Heart right ventricle (tissue), 16 donors: Measurements from ENCODE around the gene ACOX3. TPM values are rescaled to one million over a fixed set of nuclear protein-coding genes. Genes with fewer than 3 reads are reported as not detected.

Experiments used
- ATAC-seq, 8 donors: fragments of 200-7000 bp; cut with Tn5 transposase; one replicate each; pipeline ENCODE4 v1.9.1; 2020; ENCODE audit warnings: mild to moderate bottlenecking in 8 of 8, moderate library complexity in 8 of 8, moderate number of reproducible peaks in 1 of 8
- DNase-seq, 2 donors: peaks; one replicate each; pipeline ENCODE4 v3.0.0-alpha.2; 2020
- H3K27ac ChIP-seq, 10 donors: fragments of 200-600 bp; sonication (generic) in 2 of 10; one replicate each; pipeline versions ENCODE4 v1.5.0 to v1.8.0; 2020 to 2022; ENCODE audit warnings: mild to moderate bottlenecking in 3 of 10
- H3K27me3 ChIP-seq, 7 donors: fragments of 200-600 bp; one replicate each; pipeline ENCODE4 v1.8.0; 2021 to 2022; ENCODE audit warnings: mild to moderate bottlenecking in 2 of 7
- H3K36me3 ChIP-seq, 9 donors: fragments of 200-600 bp; sonication (generic) in 1 of 9; one replicate each; pipeline versions ENCODE4 v1.5.0 to v1.8.0; 2020 to 2022; ENCODE audit warnings: mild to moderate bottlenecking in 2 of 9
- H3K4me1 ChIP-seq, 9 donors: fragments of 200-600 bp; sonication (generic) in 1 of 9; one replicate each; pipeline versions ENCODE4 v1.5.0 to v1.8.0; 2020 to 2022; ENCODE audit warnings: mild to moderate bottlenecking in 4 of 9
- H3K4me3 ChIP-seq, 10 donors: fragments of 200-600 bp; sonication (generic) in 2 of 10; one replicate each; pipeline versions ENCODE4 v1.5.0 to v1.8.0; 2020 to 2022; ENCODE audit warnings: mild to moderate bottlenecking in 7 of 10, moderate library complexity in 2 of 10
- H3K9me3 ChIP-seq, 11 donors: fragments of 200-600 bp in 10 of 11; sonication (generic) in 2 of 11; one replicate each; pipeline versions ENCODE4 v1.5.0 to v1.8.0; 2013 to 2022; ENCODE audit warnings: mild to moderate bottlenecking in 2 of 11, control low read depth in 1 of 11, moderate library complexity in 1 of 11
- WGBS, 2 donors: extraction: QIAGEN DNeasy Blood & Tissue Kit; methylation state at CpG; one replicate each; pipeline ENCODE4 v1.1.7; 2013; ENCODE audit warnings: inconsistent platforms in 1 of 2; 5-methylcytosine and 5-hydroxymethylcytosine counted together
- intact Hi-C, 10 donors: fragments of 100-400 bp; cut with DNase I; formaldehyde crosslinking; loops; one replicate each; pipeline versions ENCODE4 v1.11.1 to v1.14.2; 2022
- polyA plus RNA-seq, 2 donors: library from polyadenylated mRNA; stranded (reverse); fragments of 200-250 nt; gene quantifications; one replicate each; pipeline ENCODE4 v1.2.3, GENCODE V29; 2013
- total RNA-seq, 10 donors: library from RNA; stranded (reverse); fragmentation: NEBNext Ultra II Directional in 3 of 10; extraction: Animal tissue kit (Norgen Biotek cat#: 25700) in 3 of 10; gene quantifications; one replicate each; pipeline versions ENCODE4 v1.2.1 to v1.2.4, GENCODE V29; 2021 to 2023
- TF ChIP-seq, protein P1 (sequence below), 9 donors: fragments of 200-600 bp; sonication (generic) in 2 of 9; IDR thresholded peaks; one replicate each; pipeline versions ENCODE4 v1.5.0 to v1.8.0; 2021 to 2022; ENCODE audit warnings: antibody characterized with exemption in 9 of 9, mild to moderate bottlenecking in 5 of 9, moderate library complexity in 1 of 9
- donor health status: Arrhythmogenic right ventricular cardiomyopathy.
- donor health status: ischemic (EF 13 %, LVEDD 7.1; RV severe dilation, severe dysfunction).
- donor health status: healthy with polysubstance abuse.
- donor health status: DM: no; HTN: yes; CAD: no.
- donor health status: DM: no; HTN: no; CAD: no.
- donor health status: ischemic (EF 25% LVEDD 6.9; RV normal size, moderate dysfunction).
- donor health status: ischemic (EF 25% LVEDD 5.7; RV mildly dilated, moderate dysfunction).
- donor health status: healthy.
- donor health status: DM: yes; HTN: yes; CAD: no.
- donor health status: Ischemic cardiomyopathy.
- donor health status: ischemic (EF 35%, LVEDD 5.7; RV mildly dilated, moderate dysfunction).
- donor health status: nonischemic (EF 11% LVEDD 7.7; RV severe dilation, severe dysfunction).
- donor health status: DM: yes; HTN: yes; CAD: no.
- donor health status: PGD.
- donor health status: ischemic (EF 29% LVEDD 5.4; RV normal size, mild dysfunction).
- donor health status: nonischemic (EF 23%, LVEDD 6.1; RV moderate dilation, normal function).

Gene ACOX3
- total and polyA plus RNA-seq, 12 donors: 17.9 to 28.9 (median 25.4) TPM

DNA sequence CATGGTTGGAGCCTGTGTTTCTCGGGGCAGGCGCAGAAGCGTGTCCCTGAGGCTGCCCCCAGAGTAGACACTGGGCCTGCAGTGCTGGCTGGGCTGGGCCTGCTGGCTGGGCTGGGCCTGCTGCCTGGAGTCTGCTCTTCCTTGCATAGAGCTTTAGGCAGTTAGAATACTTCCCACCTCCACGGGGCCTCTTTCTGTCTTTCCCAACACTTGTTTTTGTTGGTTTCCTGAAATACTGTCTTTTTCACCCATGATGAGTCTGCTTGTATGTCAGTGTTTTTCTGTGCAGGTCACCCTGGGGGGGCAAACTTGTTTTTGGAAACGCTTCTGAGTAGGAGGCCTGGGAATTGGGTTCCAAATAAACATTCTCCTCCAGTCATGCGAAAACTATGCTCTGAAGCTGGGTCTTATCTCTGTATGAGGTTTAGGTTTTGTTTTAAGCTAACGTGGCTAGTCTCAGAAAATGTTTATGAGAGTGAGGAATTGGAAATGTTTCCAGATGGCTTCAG, 32.2 kb upstream of the ACOX3 start:
- Histone ChIP-seq H3K4me3 (no peak overlapping the region), H3K9me3 (no peaks in the 10 kb centered on the region), H3K27me3 (no peaks in the 10 kb centered on the region), H3K4me1 (peaks cover 0 to 23% (median 15%) of the 10 kb centered on the region in 9 donors), H3K36me3 (peaks cover 0 to 66% (median 18%) of the 10 kb centered on the region in 9 donors), H3K27ac (peak overlapping the region in 6 of 10 donors; percentile 41 to 62 (median 50))
- DNase-seq (peak in 1 of 2 donors; percentile 41), ATAC-seq (peak in 7 of 8 donors; percentile 16 to 64 (median 50))
- 65 to 69% methylated on average over 7 of the region's 7 CpGs for WGBS, 2 donors
- TF ChIP-seq, protein P1, sequence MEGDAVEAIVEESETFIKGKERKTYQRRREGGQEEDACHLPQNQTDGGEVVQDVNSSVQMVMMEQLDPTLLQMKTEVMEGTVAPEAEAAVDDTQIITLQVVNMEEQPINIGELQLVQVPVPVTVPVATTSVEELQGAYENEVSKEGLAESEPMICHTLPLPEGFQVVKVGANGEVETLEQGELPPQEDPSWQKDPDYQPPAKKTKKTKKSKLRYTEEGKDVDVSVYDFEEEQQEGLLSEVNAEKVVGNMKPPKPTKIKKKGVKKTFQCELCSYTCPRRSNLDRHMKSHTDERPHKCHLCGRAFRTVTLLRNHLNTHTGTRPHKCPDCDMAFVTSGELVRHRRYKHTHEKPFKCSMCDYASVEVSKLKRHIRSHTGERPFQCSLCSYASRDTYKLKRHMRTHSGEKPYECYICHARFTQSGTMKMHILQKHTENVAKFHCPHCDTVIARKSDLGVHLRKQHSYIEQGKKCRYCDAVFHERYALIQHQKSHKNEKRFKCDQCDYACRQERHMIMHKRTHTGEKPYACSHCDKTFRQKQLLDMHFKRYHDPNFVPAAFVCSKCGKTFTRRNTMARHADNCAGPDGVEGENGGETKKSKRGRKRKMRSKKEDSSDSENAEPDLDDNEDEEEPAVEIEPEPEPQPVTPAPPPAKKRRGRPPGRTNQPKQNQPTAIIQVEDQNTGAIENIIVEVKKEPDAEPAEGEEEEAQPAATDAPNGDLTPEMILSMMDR (IDR thresholded peaks at IDR 0.05): no peak
- intact Hi-C loops: loop anchor here in 2 of 10 donors (5.0 kb wide), 2 partner anchors 120 to 125 kb away; partner anchors contain the start of gene CPZ (in 1 of the 2)

DNA sequence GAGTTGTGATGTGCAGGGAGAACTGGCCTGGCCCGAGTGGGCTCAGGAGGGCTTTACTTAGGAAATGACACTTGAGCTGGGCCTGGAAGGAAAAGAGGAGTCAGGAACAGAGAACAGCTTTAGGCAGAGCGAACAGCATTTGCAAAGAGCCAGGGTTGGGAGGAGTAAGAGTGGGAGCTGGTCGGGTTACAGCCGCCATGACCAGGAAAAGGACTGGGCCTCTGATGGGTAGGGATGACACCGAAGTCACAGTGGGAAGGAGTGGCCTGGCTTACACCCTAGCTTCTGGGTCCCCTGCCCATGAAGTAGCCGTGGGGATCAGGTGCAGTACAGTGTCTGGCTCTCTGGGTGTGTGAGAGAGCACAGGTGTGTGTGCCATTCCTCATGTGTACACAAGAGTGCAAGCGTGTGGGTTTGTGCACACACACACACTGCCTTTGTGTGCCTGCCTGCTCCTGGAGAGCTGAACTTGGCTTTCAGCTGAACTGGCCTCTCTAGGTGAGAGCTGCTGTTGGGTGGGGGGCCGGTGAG, 31.7 kb upstream of the ACOX3 start:
- DNase-seq (no peak), ATAC-seq (peak in 1 of 8 donors; percentile 6)
- H3K27me3 ChIP-seq: no peaks in the 10 kb centered on the region
- H3K4me1 ChIP-seq: peaks cover 0 to 23% (median 15%) of the 10 kb centered on the region in 9 donors
- TF ChIP-seq, protein P1 (IDR thresholded peaks at IDR 0.05): no peak
- peak overlapping the region in 5 of 10 donors; percentile 7 to 62 (median 43) for H3K27ac ChIP-seq
- intact Hi-C loops: loop anchor here in 2 of 10 donors (5.0 kb wide), 2 partner anchors 120 to 125 kb away; partner anchors contain the start of gene CPZ (in 1 of the 2)
- peaks cover 0 to 66% (median 18%) of the 10 kb centered on the region in 9 donors for H3K36me3 ChIP-seq
- WGBS, 2 donors: 84 to 85% methylated on average over 8 of the region's 8 CpGs
- H3K9me3 ChIP-seq: no peaks in the 10 kb centered on the region
- H3K4me3 ChIP-seq: no peak overlapping the region

DNA sequence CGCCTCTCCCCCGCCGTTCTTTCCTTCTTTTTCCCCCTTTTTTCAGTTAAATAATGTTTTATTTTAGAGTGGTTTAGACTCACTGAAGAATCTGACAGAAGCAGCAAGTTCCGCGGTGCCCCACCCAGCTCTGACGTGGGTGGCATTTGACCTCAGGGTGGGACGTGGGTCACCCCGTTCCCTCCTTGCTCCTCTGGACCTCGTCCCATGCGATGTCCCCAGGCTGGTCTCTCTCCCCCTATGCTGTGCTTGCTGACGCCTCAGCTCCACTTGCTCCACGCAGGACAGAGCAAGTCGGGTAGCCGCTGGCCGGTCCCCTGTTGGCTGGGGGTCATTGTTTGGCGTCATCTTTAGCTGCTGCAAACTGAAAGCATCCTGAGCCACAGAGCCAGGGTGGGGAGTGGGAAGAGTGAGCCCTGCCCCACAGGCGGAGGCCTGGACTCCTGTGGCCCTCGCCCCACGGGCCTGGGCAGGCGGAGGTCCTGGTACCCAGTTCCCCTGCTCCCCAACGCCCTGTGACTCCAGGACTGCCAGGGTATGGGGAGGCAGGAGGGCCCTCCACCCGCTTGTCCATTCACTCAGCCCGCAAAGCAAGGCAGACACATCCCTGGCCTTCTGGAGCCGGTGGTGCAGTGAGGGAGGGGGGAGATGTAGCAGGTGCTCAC, 30.8 kb upstream of the ACOX3 start:
- intact Hi-C loops: loop anchor here in 2 of 10 donors (5.0 kb wide), 2 partner anchors 121 to 126 kb away; partner anchors contain the start of gene CPZ (in 1 of the 2)
- no peak overlapping the region for H3K4me3 ChIP-seq
- DNase-seq: no peak
- no peak for ATAC-seq
- no peak overlapping the region for H3K27ac ChIP-seq
- 89 to 90% methylated on average over 24 of the region's 24 CpGs for WGBS, 2 donors
- H3K9me3 ChIP-seq: no peaks in the 10 kb centered on the region
- TF ChIP-seq, protein P1 (IDR thresholded peaks at IDR 0.05): no peak
- no peaks in the 10 kb centered on the region for H3K27me3 ChIP-seq
- peaks cover 0 to 66% (median 19%) of the 10 kb centered on the region in 9 donors for H3K36me3 ChIP-seq
- H3K4me1 ChIP-seq: peaks cover 0 to 23% (median 15%) of the 10 kb centered on the region in 9 donors

DNA sequence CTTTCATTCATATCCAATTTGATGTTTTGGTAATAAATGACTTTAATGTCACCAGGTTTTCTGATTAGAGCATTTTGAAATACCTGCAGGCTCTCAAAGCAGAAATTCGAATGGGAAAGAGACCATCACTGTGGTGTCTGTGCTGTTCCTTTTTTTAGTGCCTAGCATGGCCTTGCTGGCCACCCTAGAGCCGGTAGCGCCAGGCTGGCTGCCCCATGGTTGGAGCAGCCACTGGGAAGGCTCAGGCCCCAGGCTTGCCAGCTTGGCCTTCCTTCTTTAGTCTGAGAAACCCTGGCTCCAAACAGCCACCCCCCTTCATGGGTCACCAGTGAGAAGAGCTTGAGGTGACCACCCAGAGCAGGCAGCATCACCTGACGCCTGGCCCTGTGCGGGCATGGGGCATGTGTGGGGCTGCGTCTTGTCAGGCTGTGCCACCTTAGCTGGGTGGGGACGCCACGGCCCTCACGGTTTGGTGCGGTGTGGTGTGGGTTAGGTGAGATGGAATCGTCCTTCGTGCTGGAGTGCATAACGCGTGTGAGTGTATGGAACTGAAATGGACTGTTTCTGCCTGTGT, 30.0 kb upstream of the ACOX3 start:
- DNase-seq: no peak
- ATAC-seq: no peak
- Histone ChIP-seq H3K4me1 (peaks cover 0 to 26% (median 15%) of the 10 kb centered on the region in 9 donors), H3K27ac (no peak overlapping the region), H3K4me3 (no peak overlapping the region), H3K36me3 (peaks cover 0 to 66% (median 27%) of the 10 kb centered on the region in 9 donors), H3K27me3 (no peaks in the 10 kb centered on the region), H3K9me3 (no peaks in the 10 kb centered on the region)
- intact Hi-C loops: loop anchor here in 2 of 10 donors (5.0 kb wide), 2 partner anchors 122 to 127 kb away; partner anchors contain the start of gene CPZ (in 1 of the 2)
- TF ChIP-seq, protein P1 (IDR thresholded peaks at IDR 0.05): no peak
- WGBS, 2 donors: 96 to 97% methylated on average over 14 of the region's 14 CpGs
